Cortex of kidney (tissue), 1 donor: ENCODE measurements around the gene ACSM3.

Experiments
- DNase-seq: peaks from one replicate; lab custom pipeline; 2025; lab: John Stamatoyannopoulos, UW

Gene ACSM3

GRCh38 chr16:20806168-20807050, 42.6 kb downstream of the ACSM3 start, which contains the start of the genes ERI2 and REXO5:
Gene ERI2 (minus strand): TSS chr16:20806472. CDS start chr16:20806430, 42 bp downstream.
Gene REXO5 (plus strand): TSS chr16:20806527. CDS start chr16:20806954, 427 bp downstream.
- DNase-seq: no peak

GRCh38 chr16:20807862-20808261, 44.0 kb downstream of the ACSM3 start:
- DNase-seq: no peak

GRCh38 chr16:20811889-20812439, 48.1 kb downstream of the ACSM3 start:
- no peak for DNase-seq

GRCh38 chr16:20812510-20812909, 48.7 kb downstream of the ACSM3 start:
- no peak for DNase-seq

- no peak for DNase-seq
Observed at GRCh38 chr16:20814784-20815183, 51.0 kb downstream of the ACSM3 start.

GRCh38 chr16:20818929-20819585, 55.2 kb downstream of the ACSM3 start:
- no peak for DNase-seq

GRCh38 chr16:20821682-20822081, 57.9 kb downstream of the ACSM3 start:
- no peak for DNase-seq

- no peak for DNase-seq
Observed at GRCh38 chr16:20822521-20823325, 58.9 kb downstream of the ACSM3 start.

GRCh38 chr16:20826039-20826566, 62.3 kb downstream of the ACSM3 start:
- DNase-seq: no peak

- DNase-seq: no peak
Observed at GRCh38 chr16:20829536-20829935, 65.7 kb downstream of the ACSM3 start.

- no peak for DNase-seq
Observed at GRCh38 chr16:20830372-20830771, 66.6 kb downstream of the ACSM3 start.

GRCh38 chr16:20833086-20833485, 69.3 kb downstream of the ACSM3 start:
- no peak for DNase-seq

GRCh38 chr16:20838240-20838639, 74.4 kb downstream of the ACSM3 start:
- no peak for DNase-seq

- no peak for DNase-seq
Observed at GRCh38 chr16:20839504-20839903, 75.7 kb downstream of the ACSM3 start.

- DNase-seq: no peak
Observed at GRCh38 chr16:20844054-20844453, 80.2 kb downstream of the ACSM3 start.

- no peak for DNase-seq
Observed at GRCh38 chr16:20844588-20844987, 80.8 kb downstream of the ACSM3 start.

GRCh38 chr16:20846030-20846429, 82.2 kb downstream of the ACSM3 start:
- DNase-seq: no peak

- DNase-seq: no peak
Observed at GRCh38 chr16:20846551-20846950, 82.7 kb downstream of the ACSM3 start.
